Uterus (tissue), 2 donors: ENCODE measurements around the gene SLC50A1.

Source experiments
- CTCF ChIP-seq, 4 experiments: fragments of 200-600 bp in 2 of 4; fragments of 450-650 bp in 2 of 4; sonication (generic) in 2 of 4; IDR thresholded peaks; one replicate each; pipeline ENCODE4 v1.5.1; 2016 to 2019; ENCODE audit warnings: antibody characterized with exemption in 4 of 4, mild to moderate bottlenecking in 2 of 4, moderate library complexity in 1 of 4
- POLR2A ChIP-seq, 2 donors: fragments of 450-650 bp; IDR thresholded peaks; one replicate each; pipeline ENCODE4 v1.6.1; 2016; ENCODE audit warnings: antibody characterized with exemption in 2 of 2, mild to moderate bottlenecking in 1 of 2, moderate library complexity in 1 of 2

GRCh38 chr1:155106862-155107261 is 28.8 kb upstream of the SLC50A1 start:
- TF ChIP-seq CTCF (IDR thresholded peaks at IDR 0.05) (no peak), POLR2A (IDR thresholded peaks at IDR 0.05) (no peak)
